HepG2 (cell line): ENCODE data around the gene TSKU. TPM values are rescaled to one million over a fixed set of nuclear protein-coding genes. Genes with fewer than 3 reads are reported as not detected.

Experiments used
- ATRX ChIP-seq: sonication (generic); formaldehyde crosslinking; IDR thresholded peaks from 2 replicates; pipeline ENCODE4 v1.4.0; 2020; ENCODE audit warnings: missing genetic modification reagents, borderline replicate concordance
- CHD2 ChIP-seq: IDR thresholded peaks from 2 replicates; pipeline ENCODE4 v1.6.1; 2011; ENCODE audit warnings: low read depth, low read length, improper control_type of control experiment
- ELF4 ChIP-seq: sonication (generic); formaldehyde crosslinking; IDR thresholded peaks from 2 replicates; pipeline ENCODE4 v1.5.0; 2020; ENCODE audit warnings: missing genetic modification reagents, mild to moderate bottlenecking, moderate library complexity, borderline replicate concordance
- FOXJ3 ChIP-seq: sonication (generic); formaldehyde crosslinking; IDR thresholded peaks from 2 replicates; pipeline ENCODE4 v1.4.0; 2020; ENCODE audit warnings: missing genetic modification reagents, mild to moderate bottlenecking, borderline replicate concordance
- HMG20A ChIP-seq: IDR thresholded peaks from 2 replicates; pipeline ENCODE4 v1.6.1; 2016; ENCODE audit warnings: borderline replicate concordance
- HNRNPH1 ChIP-seq: fragments of 200-400 bp; formaldehyde crosslinking; optimal IDR thresholded peaks from 2 replicates; pipeline ENCODE3; 2017; ENCODE audit warnings: mild to moderate bottlenecking, low read depth, low read length
- KLF16 ChIP-seq, 2 experiments: sonication (generic) in 1 of 2; formaldehyde crosslinking in 1 of 2; IDR thresholded peaks; 2 replicates each; pipeline versions ENCODE4 v1.6.1 to v1.8.0; 2016 to 2023; ENCODE audit warnings: missing genetic modification reagents in 2 of 2, missing compliant biosample characterization in 1 of 2
- MAFF ChIP-seq: IDR thresholded peaks from 2 replicates; pipeline ENCODE4 v1.6.1; 2011; ENCODE audit warnings: low read depth, low read length, improper control_type of control experiment
- MAFG ChIP-seq: sonication (generic); formaldehyde crosslinking; IDR thresholded peaks from 2 replicates; pipeline ENCODE4 v1.5.1; 2020; ENCODE audit warnings: mild to moderate bottlenecking, missing genetic modification reagents
- NFYC ChIP-seq: IDR thresholded peaks from 2 replicates; pipeline ENCODE4 v1.6.1; 2016; ENCODE audit warnings: missing genetic modification reagents, missing compliant biosample characterization
- NONO ChIP-seq, 2 experiments: fragments of 450-650 bp in 1 of 2; sonication (generic) in 1 of 2; formaldehyde crosslinking in 1 of 2; IDR thresholded peaks in 1 of 2; conservative IDR thresholded peaks in 1 of 2; 2 replicates each; pipeline versions ENCODE4 v1.6.1 to v1.8.0; 2017 to 2022; ENCODE audit warnings: mild to moderate bottlenecking in 1 of 2, missing genetic modification reagents in 1 of 2, moderate library complexity in 1 of 2
- RBM39 ChIP-seq: fragments of 200-400 bp; formaldehyde crosslinking; IDR thresholded peaks from one replicate; pipeline ENCODE4 v1.6.1; 2018; ENCODE audit warnings: antibody characterized with exemption, mild to moderate bottlenecking, low read depth, low read length; ENCODE audit not compliant: poor library complexity, severe bottlenecking
- RCOR2 ChIP-seq: IDR thresholded peaks from 2 replicates; pipeline ENCODE4 v1.6.1; 2016; ENCODE audit warnings: missing biosample characterization, missing genetic modification reagents
- ZFP1 ChIP-seq: IDR thresholded peaks from 2 replicates; pipeline ENCODE4 v1.6.1; 2016
- ZFP36L2 ChIP-seq: sonication (generic); formaldehyde crosslinking; IDR thresholded peaks from 2 replicates; pipeline ENCODE4 v1.4.0; 2020; ENCODE audit warnings: missing genetic modification reagents
- ZMYM3 ChIP-seq: sonication (generic); formaldehyde crosslinking; IDR thresholded peaks from 2 replicates; pipeline ENCODE4 v1.5.1; 2020; ENCODE audit warnings: mild to moderate bottlenecking, missing genetic modification reagents
- ZNF138 ChIP-seq: sonication (generic); formaldehyde crosslinking; IDR thresholded peaks from 2 replicates; pipeline ENCODE4 v1.5.0; 2020; ENCODE audit warnings: mild to moderate bottlenecking, low read depth, missing genetic modification reagents
- polyA plus RNA-seq, 8 experiments: library from polyadenylated mRNA; depleted of rRNA in 3 of 8; stranded (reverse) in 7 of 8; unstranded in 1 of 8; fragments of >200 nt; fragmentation: Illumina TruSeq in 4 of 8; extraction: Trizol in 4 of 8; gene quantifications; 2 replicates each; pipeline versions ENCODE4 v1.2.1 to v1.2.3, GENCODE V29; 2011 to 2016; ENCODE audit warnings: low read depth in 4 of 8, missing spikeins in 1 of 8, mixed read lengths in 1 of 8; ENCODE audit not compliant: insufficient read depth in 1 of 8
- total RNA-seq, 5 experiments: library from RNA; depleted of rRNA; stranded (reverse); fragments of >200 nt; fragmentation: Illumina TruSeq; extraction: Trizol; gene quantifications; 2 replicates each; pipeline ENCODE4 v1.2.3, GENCODE V29; 2016; ENCODE audit warnings: low read depth in 1 of 5
- TF ChIP-seq, protein P1 (sequence below): sonication (generic); formaldehyde crosslinking; conservative IDR thresholded peaks from 2 replicates; pipeline ENCODE4 v1.4.0; 2020; ENCODE audit warnings: missing genetic modification reagents
- TF ChIP-seq, protein P2 (sequence below): IDR thresholded peaks from 2 replicates; pipeline ENCODE4 v1.6.1; 2016; ENCODE audit warnings: missing genetic modification reagents, missing compliant biosample characterization
- TF ChIP-seq, protein P3 (sequence below): IDR thresholded peaks from 2 replicates; pipeline ENCODE4 v1.6.1; 2016; ENCODE audit warnings: missing compliant biosample characterization, missing genetic modification reagents, borderline replicate concordance
- TF ChIP-seq, protein P4 (sequence below): sonication (generic); formaldehyde crosslinking; IDR thresholded peaks from 2 replicates; pipeline ENCODE4 v1.5.0; 2020; ENCODE audit warnings: missing genetic modification reagents
- TF ChIP-seq, protein P5 (sequence below), 2 experiments: IDR thresholded peaks; 2 replicates each; pipeline ENCODE4 v1.6.1; 2011 to 2012; ENCODE audit warnings: low read length in 2 of 2, borderline replicate concordance in 1 of 2, low read depth in 1 of 2, mild to moderate bottlenecking in 1 of 2, moderate library complexity in 1 of 2

TSKU gene
- total and polyA plus RNA-seq, 2 of the 13 experiments (the other 11 are each of a cell fraction or from before 2014, with no cell fraction given), result 20.3 to 21.4 TPM

DNA sequence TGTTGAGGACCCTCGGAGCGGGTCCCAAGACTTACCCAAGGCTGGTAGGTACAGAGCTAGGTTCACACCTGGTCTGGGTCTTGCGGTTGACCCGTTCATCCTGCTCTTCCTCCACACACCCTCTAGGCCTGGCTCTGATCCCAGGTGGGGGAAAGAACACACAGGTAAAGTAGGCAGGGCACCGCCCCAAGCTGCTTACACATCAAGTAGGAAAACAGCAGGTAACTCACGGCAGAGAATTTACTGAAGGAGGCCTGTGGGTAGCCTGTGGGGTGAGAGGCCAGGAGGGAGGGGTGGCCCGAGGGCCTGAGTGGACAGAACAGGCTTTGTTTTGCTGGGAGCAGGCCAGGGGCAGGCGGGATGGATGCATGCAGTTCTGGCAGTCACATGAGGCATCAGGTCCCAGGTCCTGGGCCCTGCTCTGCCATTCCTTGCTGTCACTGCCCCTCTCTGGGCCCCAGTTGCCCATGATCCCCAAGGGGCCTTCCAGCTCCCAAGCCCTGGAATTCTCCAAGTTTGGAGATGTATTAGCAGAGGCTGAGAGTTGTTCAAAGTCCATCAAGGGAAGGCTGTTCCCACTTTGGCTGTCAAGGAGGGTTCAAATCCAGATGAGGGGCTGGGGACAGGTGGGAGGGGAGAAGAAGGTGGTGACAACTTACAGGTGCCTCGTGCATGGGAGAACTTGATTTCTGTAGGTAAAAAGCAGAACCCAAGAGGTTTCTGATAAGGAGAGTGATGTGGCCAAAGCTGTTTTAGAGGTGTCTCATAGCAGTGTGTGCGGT, 5.7 kb downstream of the TSKU start (continued):
- TF ChIP-seq ELF4 (CRISPR knock-in tag) (no peak), ZFP36L2 (no peak), ATRX (CRISPR knock-in tag) (no peak), CHD2 (no peak), HMG20A (CRISPR knock-in tag) (no peak), MAFF (no peak), ZNF138 (CRISPR knock-in tag) (no peak), NONO (IDR thresholded peaks at IDR 0.05) (no peak), NONO (CRISPR knock-in tag; conservative IDR thresholded peaks at IDR 0.05) (no peak), HNRNPH1 (no peak), FOXJ3 (CRISPR knock-in tag) (no peak), RBM39 (no peak), MAFG (no peak), ZFP1 (CRISPR knock-in tag) (no peak), NFYC (CRISPR knock-in tag) (no peak), ZMYM3 (CRISPR knock-in tag) (peak; percentile 63; the same call in 1 of the 2 replicates), KLF16 (CRISPR knock-in tag; IDR thresholded peaks at IDR 0.05) (no peak), RCOR2 (no peak)
- TF ChIP-seq, protein P1, sequence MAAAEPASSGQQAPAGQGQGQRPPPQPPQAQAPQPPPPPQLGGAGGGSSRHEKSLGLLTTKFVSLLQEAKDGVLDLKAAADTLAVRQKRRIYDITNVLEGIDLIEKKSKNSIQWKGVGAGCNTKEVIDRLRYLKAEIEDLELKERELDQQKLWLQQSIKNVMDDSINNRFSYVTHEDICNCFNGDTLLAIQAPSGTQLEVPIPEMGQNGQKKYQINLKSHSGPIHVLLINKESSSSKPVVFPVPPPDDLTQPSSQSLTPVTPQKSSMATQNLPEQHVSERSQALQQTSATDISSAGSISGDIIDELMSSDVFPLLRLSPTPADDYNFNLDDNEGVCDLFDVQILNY (CRISPR knock-in tag), result no peak
- TF ChIP-seq, protein P2, sequence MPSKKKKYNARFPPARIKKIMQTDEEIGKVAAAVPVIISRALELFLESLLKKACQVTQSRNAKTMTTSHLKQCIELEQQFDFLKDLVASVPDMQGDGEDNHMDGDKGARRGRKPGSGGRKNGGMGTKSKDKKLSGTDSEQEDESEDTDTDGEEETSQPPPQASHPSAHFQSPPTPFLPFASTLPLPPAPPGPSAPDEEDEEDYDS (CRISPR knock-in tag), result no peak
- TF ChIP-seq, protein P3, sequence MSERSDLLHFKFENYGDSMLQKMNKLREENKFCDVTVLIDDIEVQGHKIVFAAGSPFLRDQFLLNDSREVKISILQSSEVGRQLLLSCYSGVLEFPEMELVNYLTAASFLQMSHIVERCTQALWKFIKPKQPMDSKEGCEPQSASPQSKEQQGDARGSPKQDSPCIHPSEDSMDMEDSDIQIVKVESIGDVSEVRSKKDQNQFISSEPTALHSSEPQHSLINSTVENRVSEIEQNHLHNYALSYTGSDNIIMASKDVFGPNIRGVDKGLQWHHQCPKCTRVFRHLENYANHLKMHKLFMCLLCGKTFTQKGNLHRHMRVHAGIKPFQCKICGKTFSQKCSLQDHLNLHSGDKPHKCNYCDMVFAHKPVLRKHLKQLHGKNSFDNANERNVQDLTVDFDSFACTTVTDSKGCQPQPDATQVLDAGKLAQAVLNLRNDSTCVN, result no peak
- TF ChIP-seq, protein P4, sequence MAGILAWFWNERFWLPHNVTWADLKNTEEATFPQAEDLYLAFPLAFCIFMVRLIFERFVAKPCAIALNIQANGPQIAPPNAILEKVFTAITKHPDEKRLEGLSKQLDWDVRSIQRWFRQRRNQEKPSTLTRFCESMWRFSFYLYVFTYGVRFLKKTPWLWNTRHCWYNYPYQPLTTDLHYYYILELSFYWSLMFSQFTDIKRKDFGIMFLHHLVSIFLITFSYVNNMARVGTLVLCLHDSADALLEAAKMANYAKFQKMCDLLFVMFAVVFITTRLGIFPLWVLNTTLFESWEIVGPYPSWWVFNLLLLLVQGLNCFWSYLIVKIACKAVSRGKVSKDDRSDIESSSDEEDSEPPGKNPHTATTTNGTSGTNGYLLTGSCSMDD (CRISPR knock-in tag), result no peak
- TF ChIP-seq, protein P5, sequence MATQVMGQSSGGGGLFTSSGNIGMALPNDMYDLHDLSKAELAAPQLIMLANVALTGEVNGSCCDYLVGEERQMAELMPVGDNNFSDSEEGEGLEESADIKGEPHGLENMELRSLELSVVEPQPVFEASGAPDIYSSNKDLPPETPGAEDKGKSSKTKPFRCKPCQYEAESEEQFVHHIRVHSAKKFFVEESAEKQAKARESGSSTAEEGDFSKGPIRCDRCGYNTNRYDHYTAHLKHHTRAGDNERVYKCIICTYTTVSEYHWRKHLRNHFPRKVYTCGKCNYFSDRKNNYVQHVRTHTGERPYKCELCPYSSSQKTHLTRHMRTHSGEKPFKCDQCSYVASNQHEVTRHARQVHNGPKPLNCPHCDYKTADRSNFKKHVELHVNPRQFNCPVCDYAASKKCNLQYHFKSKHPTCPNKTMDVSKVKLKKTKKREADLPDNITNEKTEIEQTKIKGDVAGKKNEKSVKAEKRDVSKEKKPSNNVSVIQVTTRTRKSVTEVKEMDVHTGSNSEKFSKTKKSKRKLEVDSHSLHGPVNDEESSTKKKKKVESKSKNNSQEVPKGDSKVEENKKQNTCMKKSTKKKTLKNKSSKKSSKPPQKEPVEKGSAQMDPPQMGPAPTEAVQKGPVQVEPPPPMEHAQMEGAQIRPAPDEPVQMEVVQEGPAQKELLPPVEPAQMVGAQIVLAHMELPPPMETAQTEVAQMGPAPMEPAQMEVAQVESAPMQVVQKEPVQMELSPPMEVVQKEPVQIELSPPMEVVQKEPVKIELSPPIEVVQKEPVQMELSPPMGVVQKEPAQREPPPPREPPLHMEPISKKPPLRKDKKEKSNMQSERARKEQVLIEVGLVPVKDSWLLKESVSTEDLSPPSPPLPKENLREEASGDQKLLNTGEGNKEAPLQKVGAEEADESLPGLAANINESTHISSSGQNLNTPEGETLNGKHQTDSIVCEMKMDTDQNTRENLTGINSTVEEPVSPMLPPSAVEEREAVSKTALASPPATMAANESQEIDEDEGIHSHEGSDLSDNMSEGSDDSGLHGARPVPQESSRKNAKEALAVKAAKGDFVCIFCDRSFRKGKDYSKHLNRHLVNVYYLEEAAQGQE (IDR thresholded peaks at IDR 0.05; ENCODE audit: borderline replicate concordance in 1 of 2, low read depth in 1 of 2, low read length in 2 of 2), result no peak
